GM23338 (cell line): ENCODE measurements around the gene KATNAL2. TPM values are rescaled to one million over a fixed set of nuclear protein-coding genes. Genes with fewer than 3 reads are reported as not detected.

Experiments
- ATAC-seq: fragments of 200-7000 bp; cut with Tn5 transposase; 3 replicates; pipeline ENCODE4 v1.9.1; 2020
- DNase-seq: peaks from one replicate; pipeline ENCODE4 v3.0.0-alpha.2; 2015; ENCODE audit warnings: low spot score
- H2AFZ ChIP-seq: fragments of 200-600 bp; sonication (generic); 2 replicates; pipeline ENCODE4 v1.8.0; 2016; ENCODE audit warnings: antibody characterized with exemption, mild to moderate bottlenecking, moderate library complexity
- H3F3A ChIP-seq: fragments of 200-600 bp; sonication (generic); replicated peaks from 2 replicates; pipeline ENCODE4 v1.8.0; 2017; ENCODE audit warnings: antibody characterized with exemption, mixed run types, low read depth
- H3K27ac ChIP-seq: fragments of 200-600 bp; sonication (generic); 2 replicates; pipeline ENCODE4 v1.6.1; 2016; ENCODE audit warnings: low read depth
- H3K27me3 ChIP-seq: fragments of 200-600 bp; sonication (generic); 2 replicates; pipeline ENCODE4 v1.8.0; 2016; ENCODE audit warnings: mild to moderate bottlenecking, mixed run types, moderate library complexity; ENCODE audit not compliant: insufficient read depth
- H3K36me3 ChIP-seq: fragments of 200-600 bp; sonication (generic); 2 replicates; pipeline ENCODE4 v1.8.0; 2016; ENCODE audit warnings: mild to moderate bottlenecking; ENCODE audit not compliant: insufficient read depth
- H3K4me1 ChIP-seq: fragments of 200-600 bp; sonication (generic); 2 replicates; pipeline ENCODE4 v1.8.0; 2016; ENCODE audit warnings: mild to moderate bottlenecking, moderate library complexity; ENCODE audit not compliant: insufficient read depth
- H3K4me2 ChIP-seq: fragments of 200-600 bp; sonication (generic); 2 replicates; pipeline ENCODE4 v1.7.1; 2017; ENCODE audit warnings: mixed run types
- H3K4me3 ChIP-seq: fragments of 200-600 bp; sonication (generic); 2 replicates; pipeline ENCODE4 v1.6.1; 2016; ENCODE audit warnings: mixed run types
- H3K79me2 ChIP-seq: fragments of 200-600 bp; sonication (generic); replicated peaks from 2 replicates; pipeline ENCODE4 v1.8.0; 2017; ENCODE audit warnings: mild to moderate bottlenecking; ENCODE audit not compliant: insufficient read depth
- H3K9me2 ChIP-seq: fragments of 200-600 bp; sonication (generic); 2 replicates; pipeline ENCODE4 v1.8.0; 2017; ENCODE audit not compliant: insufficient read depth
- H4K20me1 ChIP-seq: fragments of 200-600 bp; sonication (generic); replicated peaks from 2 replicates; pipeline ENCODE4 v1.8.0; 2017; ENCODE audit warnings: mild to moderate bottlenecking; ENCODE audit not compliant: insufficient read depth
- H3K27ac Mint-ChIP-seq: 2 replicates; pipeline ENCODE4 v1.8.0; 2020; ENCODE audit warnings: inconsistent platforms, mild to moderate bottlenecking, moderate library complexity, mixed read lengths
- H3K27me3 Mint-ChIP-seq: 3 replicates; pipeline ENCODE4 v1.8.0; 2022; ENCODE audit warnings: low read depth, mild to moderate bottlenecking, moderate library complexity, mixed read lengths, inconsistent platforms; ENCODE audit not compliant: insufficient read depth, poor library complexity
- H3K36me3 Mint-ChIP-seq: 3 replicates; pipeline ENCODE4 v1.8.0; 2021; ENCODE audit warnings: low read depth, mild to moderate bottlenecking, inconsistent platforms, moderate library complexity, mixed read lengths
- H3K4me1 Mint-ChIP-seq: 3 replicates; pipeline ENCODE4 v1.8.0; 2020; ENCODE audit warnings: mild to moderate bottlenecking, inconsistent platforms, mixed read lengths
- H3K4me3 Mint-ChIP-seq: 3 replicates; pipeline ENCODE4 v1.8.0; 2021; ENCODE audit warnings: moderate library complexity, mild to moderate bottlenecking, inconsistent platforms, mixed read lengths
- H3K9me3 Mint-ChIP-seq: 3 replicates; pipeline ENCODE4 v1.8.0; 2020; ENCODE audit warnings: moderate library complexity, mild to moderate bottlenecking, inconsistent platforms, mixed read lengths
- CREB1 ChIP-seq: fragments of 250-450 bp; sonication (Bioruptor Pico); IDR thresholded peaks from 2 replicates; pipeline ENCODE4 v1.5.0; 2020; ENCODE audit warnings: low read depth, mild to moderate bottlenecking, moderate library complexity
- EZH2 ChIP-seq: fragments of 200-600 bp; sonication (generic); IDR thresholded peaks from one replicate; pipeline ENCODE4 v1.8.0; 2017; ENCODE audit warnings: antibody characterized with exemption, mild to moderate bottlenecking, low read depth; ENCODE audit not compliant: unreplicated experiment
- EZH2phosphoT487 ChIP-seq: fragments of 200-600 bp; sonication (generic); IDR thresholded peaks from one replicate; pipeline ENCODE4 v1.8.1; 2018; ENCODE audit warnings: antibody characterized with exemption; ENCODE audit not compliant: unreplicated experiment
- JUNB ChIP-seq: IDR thresholded peaks from one replicate; pipeline ENCODE4 v1.6.1; 2016; ENCODE audit warnings: antibody characterized with exemption; ENCODE audit not compliant: unreplicated experiment
- NANOG ChIP-seq: IDR thresholded peaks from 2 replicates; pipeline ENCODE4 v1.6.1; 2016; ENCODE audit warnings: antibody characterized with exemption, borderline replicate concordance
- POLR2AphosphoS5 ChIP-seq: IDR thresholded peaks from 2 replicates; pipeline ENCODE4 v1.6.1; 2016; ENCODE audit warnings: antibody characterized with exemption, low read depth
- ZNF114 ChIP-seq: fragments of 250-450 bp; sonication (Bioruptor Pico); IDR thresholded peaks from 2 replicates; pipeline ENCODE4 v1.5.0; 2020; ENCODE audit warnings: mild to moderate bottlenecking, moderate library complexity
- ZNF331 ChIP-seq: fragments of 250-450 bp; sonication (Bioruptor Pico); IDR thresholded peaks from 2 replicates; pipeline ENCODE4 v1.5.0; 2020; ENCODE audit warnings: low read depth, mild to moderate bottlenecking, moderate library complexity
- polyA plus RNA-seq: library from polyadenylated mRNA; unstranded; fragments of >200 nt; fragmentation: Nextera tagmentation; extraction: Ambion mirVana; gene quantifications from 2 replicates; pipeline ENCODE4 v1.2.1, GENCODE V29; 2016
- total RNA-seq: library from RNA; depleted of rRNA; stranded (reverse); fragments of >200 nt; shearing (Covaris generic); gene quantifications from 2 replicates; pipeline ENCODE4 v1.2.3, GENCODE V29; 2014
- TF ChIP-seq, protein P1 (sequence below): IDR thresholded peaks from 2 replicates; pipeline ENCODE4 v1.6.1; 2016; ENCODE audit warnings: antibody characterized with exemption
- TF ChIP-seq, protein P2 (sequence below): fragments of 250-450 bp; sonication (Bioruptor Pico); IDR thresholded peaks from 2 replicates; pipeline ENCODE4 v1.5.0; 2020; ENCODE audit warnings: mild to moderate bottlenecking, moderate library complexity
- TF ChIP-seq, protein P3 (sequence below), 2 experiments: fragments of 200-600 bp in 1 of 2; sonication (generic) in 1 of 2; conservative IDR thresholded peaks; 2 replicates each; pipeline versions ENCODE4 v1.5.1 to v1.6.1; 2016 to 2017; ENCODE audit warnings: antibody characterized with exemption in 2 of 2, low read depth in 2 of 2, mild to moderate bottlenecking in 2 of 2, moderate library complexity in 1 of 2

KATNAL2 gene
- total and polyA plus RNA-seq, 2 experiments from 2014 or later, result 11.8 TPM

DNA sequence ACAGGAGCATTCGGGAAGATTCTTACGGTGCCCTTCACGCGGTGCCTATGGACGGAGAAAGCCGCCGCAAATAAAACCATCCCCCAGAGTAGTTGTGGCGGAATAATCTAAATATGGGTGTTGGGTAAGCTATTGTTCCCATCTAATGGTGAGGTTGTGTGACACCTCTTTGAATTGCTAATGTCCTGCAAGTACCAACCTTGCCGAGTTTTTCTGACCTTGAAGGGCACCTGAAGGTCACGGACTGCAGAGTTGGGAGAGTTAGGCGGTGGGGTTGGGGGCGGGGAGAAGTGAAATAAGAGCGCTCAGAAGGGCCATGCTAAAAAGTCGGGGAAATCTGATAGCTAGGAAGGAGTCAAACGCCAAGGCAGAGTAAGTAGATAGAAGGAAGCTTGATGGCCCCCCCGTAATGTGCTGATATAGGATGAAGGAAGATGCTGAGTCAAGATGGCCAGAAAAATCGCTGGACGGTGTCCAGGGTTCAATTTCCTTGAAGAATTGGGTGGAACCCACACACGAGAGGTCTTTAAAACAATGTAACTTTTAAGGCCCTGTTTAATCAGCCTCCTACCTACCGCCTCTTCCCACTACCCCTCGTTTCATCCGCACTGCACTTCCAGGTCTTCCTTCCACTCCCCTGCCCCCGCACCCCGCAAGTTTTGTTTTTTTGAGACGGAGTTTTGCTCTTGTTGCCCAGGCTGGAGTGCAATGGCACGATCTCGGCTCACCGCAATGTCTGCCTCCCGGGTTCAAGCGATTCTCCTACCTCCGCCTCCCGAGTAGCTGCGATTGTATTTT lies 600 bp downstream of the KATNAL2 start:
- Mint-ChIP-seq H3K9me3 (peaks cover 3% of the 10 kb centered on the region; the same call in 1 of the 3 replicates), H3K4me1 (peaks cover 52% of the 10 kb centered on the region), H3K4me3 (peak overlapping the region; percentile 82), H3K36me3 (peaks cover 9% of the 10 kb centered on the region), H3K27me3 (peaks cover 15% of the 10 kb centered on the region), H3K27ac (peak overlapping the region; percentile 97)
- Histone ChIP-seq H3K79me2 (peaks cover 38% of the 10 kb centered on the region), H3K27me3 (no peaks in the 10 kb centered on the region), H3K4me1 (peaks cover 44% of the 10 kb centered on the region), H3K27ac (peak overlapping the region; percentile 97), H3K9me2 (no peaks in the 10 kb centered on the region), H4K20me1 (peaks cover 26% of the 10 kb centered on the region), H2AFZ (no peak overlapping the region), H3K4me2 (peak overlapping the region; percentile 82), H3F3A (no peaks in the 10 kb centered on the region), H3K36me3 (no peaks in the 10 kb centered on the region), H3K4me3 (peak overlapping the region; percentile 64)
- DNase-seq (peak; percentile 96), ATAC-seq (peak; percentile 77)
- TF ChIP-seq NANOG (no peak), EZH2 (no peak), JUNB (no peak), ZNF331 (no peak), POLR2AphosphoS5 (no peak; the same call in 1 of the 2 replicates), EZH2phosphoT487 (no peak)
- TF ChIP-seq, protein P1, sequence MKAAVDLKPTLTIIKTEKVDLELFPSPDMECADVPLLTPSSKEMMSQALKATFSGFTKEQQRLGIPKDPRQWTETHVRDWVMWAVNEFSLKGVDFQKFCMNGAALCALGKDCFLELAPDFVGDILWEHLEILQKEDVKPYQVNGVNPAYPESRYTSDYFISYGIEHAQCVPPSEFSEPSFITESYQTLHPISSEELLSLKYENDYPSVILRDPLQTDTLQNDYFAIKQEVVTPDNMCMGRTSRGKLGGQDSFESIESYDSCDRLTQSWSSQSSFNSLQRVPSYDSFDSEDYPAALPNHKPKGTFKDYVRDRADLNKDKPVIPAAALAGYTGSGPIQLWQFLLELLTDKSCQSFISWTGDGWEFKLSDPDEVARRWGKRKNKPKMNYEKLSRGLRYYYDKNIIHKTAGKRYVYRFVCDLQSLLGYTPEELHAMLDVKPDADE, result no peak

- H3K4me1 ChIP-seq, result peaks cover 23% of the 10 kb centered on the region
- H3K4me3 Mint-ChIP-seq, result no peak overlapping the region
- no peaks in the 10 kb centered on the region for H3K9me2 ChIP-seq
- DNase-seq (no peak), ATAC-seq (no peak)
- H4K20me1 ChIP-seq, result peaks cover 10% of the 10 kb centered on the region; the same call in 1 of the 2 replicates
- no peak overlapping the region for H3K27ac ChIP-seq
- peaks cover 22% of the 10 kb centered on the region for H3K36me3 Mint-ChIP-seq
- no peak overlapping the region for H3K4me3 ChIP-seq
- no peak overlapping the region for H3K27ac Mint-ChIP-seq
- H2AFZ ChIP-seq, result no peak overlapping the region
- peaks cover 15% of the 10 kb centered on the region for H3K27me3 Mint-ChIP-seq
- no peaks in the 10 kb centered on the region for H3K36me3 ChIP-seq
- H3K79me2 ChIP-seq, result peaks cover 17% of the 10 kb centered on the region
- peaks cover 31% of the 10 kb centered on the region for H3K4me1 Mint-ChIP-seq
- H3K27me3 ChIP-seq, result no peaks in the 10 kb centered on the region
- H3F3A ChIP-seq, result no peaks in the 10 kb centered on the region
- H3K4me2 ChIP-seq, result no peak overlapping the region
- H3K9me3 Mint-ChIP-seq, result peaks cover 18% of the 10 kb centered on the region
- TF ChIP-seq EZH2phosphoT487 (no peak), ZNF114 (CRISPR knock-in tag) (no peak), CREB1 (CRISPR knock-in tag) (no peak)
- TF ChIP-seq, protein P2, sequence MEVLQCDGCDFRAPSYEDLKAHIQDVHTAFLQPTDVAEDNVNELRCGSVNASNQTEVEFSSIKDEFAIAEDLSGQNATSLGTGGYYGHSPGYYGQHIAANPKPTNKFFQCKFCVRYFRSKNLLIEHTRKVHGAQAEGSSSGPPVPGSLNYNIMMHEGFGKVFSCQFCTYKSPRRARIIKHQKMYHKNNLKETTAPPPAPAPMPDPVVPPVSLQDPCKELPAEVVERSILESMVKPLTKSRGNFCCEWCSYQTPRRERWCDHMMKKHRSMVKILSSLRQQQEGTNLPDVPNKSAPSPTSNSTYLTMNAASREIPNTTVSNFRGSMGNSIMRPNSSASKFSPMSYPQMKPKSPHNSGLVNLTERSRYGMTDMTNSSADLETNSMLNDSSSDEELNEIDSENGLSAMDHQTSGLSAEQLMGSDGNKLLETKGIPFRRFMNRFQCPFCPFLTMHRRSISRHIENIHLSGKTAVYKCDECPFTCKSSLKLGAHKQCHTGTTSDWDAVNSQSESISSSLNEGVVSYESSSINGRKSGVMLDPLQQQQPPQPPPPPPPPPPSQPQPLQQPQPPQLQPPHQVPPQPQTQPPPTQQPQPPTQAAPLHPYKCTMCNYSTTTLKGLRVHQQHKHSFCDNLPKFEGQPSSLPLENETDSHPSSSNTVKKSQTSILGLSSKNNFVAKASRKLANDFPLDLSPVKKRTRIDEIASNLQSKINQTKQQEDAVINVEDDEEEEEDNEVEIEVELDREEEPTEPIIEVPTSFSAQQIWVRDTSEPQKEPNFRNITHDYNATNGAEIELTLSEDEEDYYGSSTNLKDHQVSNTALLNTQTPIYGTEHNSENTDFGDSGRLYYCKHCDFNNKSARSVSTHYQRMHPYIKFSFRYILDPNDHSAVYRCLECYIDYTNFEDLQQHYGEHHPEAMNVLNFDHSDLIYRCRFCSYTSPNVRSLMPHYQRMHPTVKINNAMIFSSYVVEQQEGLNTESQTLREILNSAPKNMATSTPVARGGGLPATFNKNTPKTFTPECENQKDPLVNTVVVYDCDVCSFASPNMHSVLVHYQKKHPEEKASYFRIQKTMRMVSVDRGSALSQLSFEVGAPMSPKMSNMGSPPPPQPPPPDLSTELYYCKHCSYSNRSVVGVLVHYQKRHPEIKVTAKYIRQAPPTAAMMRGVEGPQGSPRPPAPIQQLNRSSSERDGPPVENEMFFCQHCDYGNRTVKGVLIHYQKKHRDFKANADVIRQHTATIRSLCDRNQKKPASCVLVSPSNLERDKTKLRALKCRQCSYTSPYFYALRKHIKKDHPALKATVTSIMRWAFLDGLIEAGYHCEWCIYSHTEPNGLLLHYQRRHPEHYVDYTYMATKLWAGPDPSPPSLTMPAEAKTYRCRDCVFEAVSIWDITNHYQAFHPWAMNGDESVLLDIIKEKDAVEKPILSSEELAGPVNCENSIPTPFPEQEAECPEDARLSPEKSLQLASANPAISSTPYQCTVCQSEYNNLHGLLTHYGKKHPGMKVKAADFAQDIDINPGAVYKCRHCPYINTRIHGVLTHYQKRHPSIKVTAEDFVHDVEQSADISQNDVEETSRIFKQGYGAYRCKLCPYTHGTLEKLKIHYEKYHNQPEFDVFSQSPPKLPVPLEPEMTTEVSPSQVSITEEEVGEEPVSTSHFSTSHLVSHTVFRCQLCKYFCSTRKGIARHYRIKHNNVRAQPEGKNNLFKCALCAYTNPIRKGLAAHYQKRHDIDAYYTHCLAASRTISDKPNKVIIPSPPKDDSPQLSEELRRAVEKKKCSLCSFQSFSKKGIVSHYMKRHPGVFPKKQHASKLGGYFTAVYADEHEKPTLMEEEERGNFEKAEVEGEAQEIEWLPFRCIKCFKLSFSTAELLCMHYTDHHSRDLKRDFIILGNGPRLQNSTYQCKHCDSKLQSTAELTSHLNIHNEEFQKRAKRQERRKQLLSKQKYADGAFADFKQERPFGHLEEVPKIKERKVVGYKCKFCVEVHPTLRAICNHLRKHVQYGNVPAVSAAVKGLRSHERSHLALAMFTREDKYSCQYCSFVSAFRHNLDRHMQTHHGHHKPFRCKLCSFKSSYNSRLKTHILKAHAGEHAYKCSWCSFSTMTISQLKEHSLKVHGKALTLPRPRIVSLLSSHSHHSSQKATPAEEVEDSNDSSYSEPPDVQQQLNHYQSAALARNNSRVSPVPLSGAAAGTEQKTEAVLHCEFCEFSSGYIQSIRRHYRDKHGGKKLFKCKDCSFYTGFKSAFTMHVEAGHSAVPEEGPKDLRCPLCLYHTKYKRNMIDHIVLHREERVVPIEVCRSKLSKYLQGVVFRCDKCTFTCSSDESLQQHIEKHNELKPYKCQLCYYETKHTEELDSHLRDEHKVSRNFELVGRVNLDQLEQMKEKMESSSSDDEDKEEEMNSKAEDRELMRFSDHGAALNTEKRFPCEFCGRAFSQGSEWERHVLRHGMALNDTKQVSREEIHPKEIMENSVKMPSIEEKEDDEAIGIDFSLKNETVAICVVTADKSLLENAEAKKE (CRISPR knock-in tag), result no peak
- TF ChIP-seq, protein P3, sequence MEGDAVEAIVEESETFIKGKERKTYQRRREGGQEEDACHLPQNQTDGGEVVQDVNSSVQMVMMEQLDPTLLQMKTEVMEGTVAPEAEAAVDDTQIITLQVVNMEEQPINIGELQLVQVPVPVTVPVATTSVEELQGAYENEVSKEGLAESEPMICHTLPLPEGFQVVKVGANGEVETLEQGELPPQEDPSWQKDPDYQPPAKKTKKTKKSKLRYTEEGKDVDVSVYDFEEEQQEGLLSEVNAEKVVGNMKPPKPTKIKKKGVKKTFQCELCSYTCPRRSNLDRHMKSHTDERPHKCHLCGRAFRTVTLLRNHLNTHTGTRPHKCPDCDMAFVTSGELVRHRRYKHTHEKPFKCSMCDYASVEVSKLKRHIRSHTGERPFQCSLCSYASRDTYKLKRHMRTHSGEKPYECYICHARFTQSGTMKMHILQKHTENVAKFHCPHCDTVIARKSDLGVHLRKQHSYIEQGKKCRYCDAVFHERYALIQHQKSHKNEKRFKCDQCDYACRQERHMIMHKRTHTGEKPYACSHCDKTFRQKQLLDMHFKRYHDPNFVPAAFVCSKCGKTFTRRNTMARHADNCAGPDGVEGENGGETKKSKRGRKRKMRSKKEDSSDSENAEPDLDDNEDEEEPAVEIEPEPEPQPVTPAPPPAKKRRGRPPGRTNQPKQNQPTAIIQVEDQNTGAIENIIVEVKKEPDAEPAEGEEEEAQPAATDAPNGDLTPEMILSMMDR (conservative IDR thresholded peaks at IDR 0.05; ENCODE audit: low read depth in 2 of 2), result no peak
- TF ChIP-seq, protein P1, result no peak
These were observed 2.7 kb downstream of the KATNAL2 start for GRCh38 chr18:46920067-46920466.
